ENCODE measurements around the gene TXNIP.

The TXNIP gene

GRCh38 chr1:145960468-145961108 is 35.8 kb downstream of the TXNIP start:
- TF ChIP-seq CTCF (conservative IDR thresholded peaks at IDR 0.05; ENCODE audit: low read length), result no peak
- H3K4me3 ChIP-seq (ENCODE audit: low read length), result peak overlapping the region; percentile 73
- DNase-seq (ENCODE audit: low read depth), result peak; percentile 47

- TF ChIP-seq CTCF (conservative IDR thresholded peaks at IDR 0.05; ENCODE audit: low read length), result no peak
- DNase-seq (ENCODE audit: low read depth), result no peak
- peak overlapping the region; percentile 73 for H3K4me3 ChIP-seq (ENCODE audit: low read length)
These were observed 36.4 kb downstream of the TXNIP start for GRCh38 chr1:145959957-145960467.

GRCh38 chr1:145959333-145959732 is 37.0 kb downstream of the TXNIP start:
- H3K4me3 ChIP-seq (ENCODE audit: low read length), result no peak overlapping the region
- DNase-seq (ENCODE audit: low read depth), result no peak
- TF ChIP-seq CTCF (conservative IDR thresholded peaks at IDR 0.05; ENCODE audit: low read length), result no peak

- no peak overlapping the region for H3K4me3 ChIP-seq (ENCODE audit: low read length)
- no peak for TF ChIP-seq CTCF (conservative IDR thresholded peaks at IDR 0.05; ENCODE audit: low read length)
These were observed 37.6 kb downstream of the TXNIP start for GRCh38 chr1:145958734-145959133.

GRCh38 chr1:145957443-145958319 is 38.7 kb downstream of the TXNIP start, which contains the start of gene LIX1L:
Gene LIX1L, minus strand, starts transcription at chr1:145958017. Its CDS starts 90 bp downstream, at chr1:145957927.
- no peak; the same call in 1 of the 2 replicates for TF ChIP-seq CTCF (conservative IDR thresholded peaks at IDR 0.05; ENCODE audit: low read length)
- DNase-seq (ENCODE audit: low read depth), result peak; percentile 96
- peak within 1 kb of the TSS; percentile 70 for H3K4me3 ChIP-seq (ENCODE audit: low read length)

More at GRCh38 chr1:145958734-145959133, 37.6 kb downstream of the TXNIP start:
- DNase-seq (ENCODE audit: low read depth), result no peak

GRCh38 chr1:145956781-145957442 is 39.5 kb downstream of the TXNIP start:
- DNase-seq (ENCODE audit: low read depth), result peak; percentile 48
- peak overlapping the region; percentile 70 for H3K4me3 ChIP-seq (ENCODE audit: low read length)
- 0 out of 2 replicates have a peak, but pooled peaks have one; percentile 2 for TF ChIP-seq CTCF (conservative IDR thresholded peaks at IDR 0.05; ENCODE audit: low read length)
